Rectal smooth muscle tissue (tissue), 1 donor: ENCODE data around the gene OR2T6.

Experiments
- H3K27ac ChIP-seq: one replicate; pipeline ENCODE4 v1.7.0; 2013; ENCODE audit warnings: low read depth, low read length, inconsistent platforms
- H3K27me3 ChIP-seq: one replicate; pipeline ENCODE4 v1.7.0; 2013; ENCODE audit warnings: low read length; ENCODE audit not compliant: control insufficient read depth, insufficient read depth
- H3K36me3 ChIP-seq: one replicate; pipeline ENCODE4 v1.7.0; 2013; ENCODE audit warnings: low read length; ENCODE audit not compliant: control insufficient read depth, insufficient read depth
- H3K4me1 ChIP-seq: one replicate; pipeline ENCODE4 v1.7.0; 2013; ENCODE audit warnings: low read length; ENCODE audit not compliant: control insufficient read depth, insufficient read depth
- H3K4me3 ChIP-seq: one replicate; pipeline ENCODE4 v1.7.0; 2013; ENCODE audit warnings: low read length
- H3K9ac ChIP-seq: one replicate; pipeline ENCODE4 v1.7.0; 2013; ENCODE audit warnings: low read length

OR2T6 gene, protein sequence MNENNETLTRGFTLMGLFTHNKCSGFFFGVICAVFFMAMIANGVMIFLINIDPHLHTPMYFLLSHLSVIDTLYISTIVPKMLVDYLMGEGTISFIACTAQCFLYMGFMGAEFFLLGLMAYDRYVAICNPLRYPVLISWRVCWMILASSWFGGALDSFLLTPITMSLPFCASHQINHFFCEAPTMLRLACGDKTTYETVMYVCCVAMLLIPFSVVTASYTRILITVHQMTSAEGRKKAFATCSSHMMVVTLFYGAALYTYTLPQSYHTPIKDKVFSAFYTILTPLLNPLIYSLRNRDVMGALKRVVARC

DNA sequence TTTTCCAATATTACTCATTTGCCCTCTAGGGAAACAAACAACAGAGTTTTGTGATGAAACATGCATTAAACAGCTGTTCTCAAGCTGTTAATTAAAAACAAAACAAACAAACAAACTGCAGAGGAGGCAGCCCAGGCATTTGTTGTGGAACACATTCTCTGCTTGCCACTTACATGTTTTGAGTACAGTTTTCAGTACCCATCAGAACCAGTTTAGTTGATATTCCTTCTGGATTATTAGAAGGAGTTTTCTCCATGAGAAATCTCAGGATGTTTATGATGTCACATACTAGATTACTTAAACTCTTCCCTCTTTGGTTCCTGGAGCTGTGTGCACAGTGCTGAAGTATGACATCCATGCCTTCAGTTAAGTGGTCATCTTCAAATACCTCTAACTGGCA, at the start of gene OR2T6:
TSS of gene OR2T6 (plus strand) at position 301 of the 400 bp plus-strand sequence. CDS start 11,863 bp downstream, outside the sequence.
- no peak within 1 kb of the TSS for H3K9ac ChIP-seq
- H3K27me3 ChIP-seq: no peaks in the 10 kb centered on the region
- no peaks in the 10 kb centered on the region for H3K36me3 ChIP-seq
- no peak within 1 kb of the TSS for H3K27ac ChIP-seq
- H3K4me1 ChIP-seq: no peaks in the 10 kb centered on the region
- no peak within 1 kb of the TSS for H3K4me3 ChIP-seq

DNA sequence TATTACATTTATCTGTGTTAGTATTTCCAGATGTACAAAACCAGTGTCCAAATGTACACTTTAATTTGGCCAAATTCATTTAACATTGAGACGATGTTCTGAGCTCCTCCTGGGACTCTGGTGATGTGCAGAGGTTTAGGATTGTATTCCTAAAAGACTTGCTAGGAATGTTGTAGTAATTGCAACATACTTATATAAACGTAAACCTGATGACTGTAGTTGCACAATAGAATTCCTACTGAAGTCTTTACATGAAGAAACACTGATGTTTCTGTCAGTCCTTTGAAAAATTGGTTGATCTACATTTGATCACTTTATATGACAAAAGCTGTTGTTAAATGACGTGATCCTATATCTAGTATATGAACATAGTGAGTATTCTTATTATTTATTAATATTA, 32.1 kb upstream of the OR2T6 start:
- Histone ChIP-seq H3K27me3 (no peaks in the 10 kb centered on the region), H3K4me3 (no peak overlapping the region), H3K27ac (no peak overlapping the region), H3K9ac (no peak overlapping the region), H3K36me3 (no peaks in the 10 kb centered on the region), H3K4me1 (no peaks in the 10 kb centered on the region)

DNA sequence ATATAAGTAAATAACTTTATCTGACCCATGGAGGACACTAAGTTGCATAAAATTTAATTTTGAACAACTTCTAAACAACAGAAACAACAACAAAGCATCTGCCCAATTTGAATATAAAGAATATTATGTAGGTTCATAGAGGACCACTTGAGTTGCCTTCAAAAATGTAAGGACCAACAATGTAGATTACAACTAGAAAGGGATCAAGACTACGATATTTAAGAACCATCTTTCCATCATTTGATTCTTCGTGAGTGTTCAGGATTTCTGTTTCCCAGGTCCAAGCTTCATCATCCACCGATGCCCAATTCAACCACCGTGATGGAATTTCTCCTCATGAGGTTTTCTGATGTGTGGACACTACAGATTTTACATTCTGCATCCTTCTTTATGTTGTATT, 27.1 kb upstream of the OR2T6 start, which contains the start of gene OR14C36:
TSS of gene OR14C36 (plus strand) at position 301 of the 400 bp plus-strand sequence. CDS start at position 301, 0 bp downstream.
- no peaks in the 10 kb centered on the region for H3K36me3 ChIP-seq
- H3K4me3 ChIP-seq: no peak within 1 kb of the TSS
- H3K9ac ChIP-seq: no peak within 1 kb of the TSS
- no peaks in the 10 kb centered on the region for H3K27me3 ChIP-seq
- H3K27ac ChIP-seq: no peak within 1 kb of the TSS
- no peaks in the 10 kb centered on the region for H3K4me1 ChIP-seq

DNA sequence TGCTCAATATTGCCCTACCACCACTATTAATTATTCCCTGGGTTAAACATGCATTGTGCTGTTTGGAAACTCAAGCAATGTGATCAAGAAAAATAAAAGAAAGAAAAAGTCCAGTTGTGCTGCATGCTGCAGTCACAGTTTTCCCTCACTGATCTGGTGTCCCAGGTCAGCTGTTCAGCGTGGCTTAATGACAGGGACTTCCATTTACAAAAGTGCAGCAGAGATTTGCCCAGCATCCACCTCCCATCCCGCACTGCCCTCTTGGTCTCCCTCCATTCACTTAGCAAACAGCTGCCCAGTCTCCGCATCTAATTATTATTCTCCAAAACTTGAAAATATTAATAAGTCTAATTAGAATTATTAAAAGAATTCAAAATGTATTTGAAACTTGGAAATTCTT, 16.1 kb upstream of the OR2T6 start:
- no peak overlapping the region for H3K4me3 ChIP-seq
- H3K27me3 ChIP-seq: no peaks in the 10 kb centered on the region
- no peaks in the 10 kb centered on the region for H3K4me1 ChIP-seq
- no peak overlapping the region for H3K27ac ChIP-seq
- no peaks in the 10 kb centered on the region for H3K36me3 ChIP-seq
- H3K9ac ChIP-seq: no peak overlapping the region

DNA sequence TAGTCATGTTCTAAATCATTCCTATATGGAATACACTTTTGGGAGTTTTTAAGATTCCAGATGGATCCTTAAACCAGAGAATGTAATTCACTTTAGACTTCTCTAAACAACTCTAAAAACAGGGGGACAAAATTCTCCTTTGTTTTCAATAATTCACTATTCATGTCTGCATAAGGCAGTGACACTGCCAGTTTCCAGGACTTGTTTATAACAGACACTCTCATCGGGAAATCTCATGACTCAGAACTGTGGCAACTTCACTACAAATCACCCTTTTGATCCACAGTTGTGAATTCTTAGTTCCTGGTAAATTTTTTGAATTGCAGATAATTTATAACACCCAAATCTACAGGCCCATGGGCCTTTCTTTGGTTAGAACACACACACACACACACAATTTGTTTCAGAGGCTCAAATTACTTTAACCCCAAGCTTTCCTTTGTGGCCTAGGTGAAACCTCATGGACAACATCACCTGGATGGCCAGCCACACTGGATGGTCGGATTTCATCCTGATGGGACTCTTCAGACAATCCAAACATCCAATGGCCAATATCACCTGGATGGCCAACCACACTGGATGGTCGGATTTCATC, 14.3 kb upstream of the OR2T6 start, which contains the start of gene OR2T4:
TSS of gene OR2T4 (plus strand) at position 545 of the 595 bp plus-strand sequence. CDS start at position 545, 0 bp downstream.
- Histone ChIP-seq H3K4me3 (no peak within 1 kb of the TSS), H3K27ac (no peak within 1 kb of the TSS), H3K9ac (no peak within 1 kb of the TSS), H3K36me3 (no peaks in the 10 kb centered on the region), H3K27me3 (no peaks in the 10 kb centered on the region), H3K4me1 (no peaks in the 10 kb centered on the region)

DNA sequence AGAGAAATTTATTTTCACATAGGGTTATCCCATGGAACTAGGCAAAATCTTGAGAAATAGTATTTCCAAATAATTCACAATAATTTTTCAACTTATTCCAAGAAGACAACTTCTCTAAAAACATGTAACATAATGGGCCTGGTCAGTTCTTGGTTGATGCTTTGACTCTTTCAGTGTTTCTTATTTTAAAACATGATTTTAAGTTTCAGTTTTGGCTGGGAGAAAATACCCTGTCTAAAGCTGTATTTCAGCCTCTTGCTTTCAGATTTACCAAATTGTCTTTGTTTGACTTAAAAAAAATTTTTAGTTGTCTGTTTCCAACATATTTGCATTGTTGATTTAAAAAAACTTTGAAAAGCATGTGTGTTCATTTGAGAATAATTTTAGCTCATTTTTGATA, 8.9 kb upstream of the OR2T6 start:
- Histone ChIP-seq H3K27ac (no peak overlapping the region), H3K4me3 (no peak overlapping the region), H3K9ac (no peak overlapping the region), H3K4me1 (no peaks in the 10 kb centered on the region), H3K36me3 (no peaks in the 10 kb centered on the region), H3K27me3 (no peaks in the 10 kb centered on the region)

DNA sequence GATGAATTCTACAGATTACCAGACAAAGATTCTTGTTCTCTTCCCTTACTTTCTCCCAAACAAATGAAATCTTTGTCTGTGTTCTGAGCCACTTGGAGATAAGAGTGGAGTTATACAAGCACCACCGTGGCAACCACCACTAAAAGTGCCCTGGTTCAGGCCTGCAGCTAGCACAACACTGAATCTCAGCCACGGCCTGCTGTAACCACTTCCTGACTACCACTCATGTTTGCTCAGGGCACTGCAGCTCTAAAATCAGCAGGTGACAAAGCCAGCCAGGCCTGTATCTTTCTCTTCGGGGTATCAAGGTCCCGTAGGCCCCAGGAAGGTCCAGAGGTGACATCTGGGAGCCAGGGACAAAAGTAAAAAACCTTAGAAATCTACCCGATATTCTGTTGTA, 3.2 kb upstream of the OR2T6 start:
- no peak overlapping the region for H3K9ac ChIP-seq
- H3K36me3 ChIP-seq: no peaks in the 10 kb centered on the region
- no peaks in the 10 kb centered on the region for H3K27me3 ChIP-seq
- no peak overlapping the region for H3K27ac ChIP-seq
- no peaks in the 10 kb centered on the region for H3K4me1 ChIP-seq
- H3K4me3 ChIP-seq: no peak overlapping the region

DNA sequence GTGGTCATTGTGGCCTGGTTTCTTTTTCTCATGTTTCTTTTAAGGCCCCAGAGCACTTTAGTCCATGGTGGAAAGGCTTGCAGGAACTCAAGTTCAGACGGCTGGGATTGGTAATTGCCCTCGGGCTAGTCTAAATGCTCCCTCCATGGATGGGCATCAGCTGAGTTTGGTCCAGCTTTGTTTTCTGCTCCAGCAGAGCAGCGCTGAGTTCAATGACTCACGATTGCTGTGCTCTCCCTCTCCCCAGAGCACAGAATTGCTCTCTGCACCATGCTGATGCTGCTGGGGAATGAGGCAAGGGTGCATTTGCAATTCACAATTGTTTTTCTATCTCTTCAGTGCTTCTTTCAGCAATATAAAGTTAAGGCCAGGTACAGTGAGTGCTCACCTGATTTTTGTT, 1.8 kb upstream of the OR2T6 start:
- Histone ChIP-seq H3K4me3 (no peak overlapping the region), H3K27ac (no peak overlapping the region), H3K27me3 (no peaks in the 10 kb centered on the region), H3K9ac (no peak overlapping the region), H3K36me3 (no peaks in the 10 kb centered on the region), H3K4me1 (no peaks in the 10 kb centered on the region)

DNA sequence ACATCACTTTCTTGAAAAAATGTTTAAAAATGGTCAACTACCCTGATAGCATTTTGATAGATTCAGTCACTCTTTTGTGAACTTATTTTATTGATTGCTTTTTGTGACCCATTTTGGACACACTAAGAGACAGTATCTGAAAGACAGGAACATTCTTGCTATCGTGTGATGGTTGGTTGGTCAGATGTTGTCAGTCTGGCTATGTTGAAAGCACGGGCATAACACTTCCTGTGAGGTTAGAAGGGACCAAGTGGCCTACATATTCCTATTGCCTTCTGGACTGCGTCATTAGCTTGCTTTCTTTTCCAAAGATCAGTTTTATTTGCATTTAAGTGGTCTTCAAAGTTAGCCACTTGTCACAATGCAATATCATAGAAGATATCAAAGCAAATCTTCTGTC, 1.4 kb downstream of the OR2T6 start:
- Histone ChIP-seq H3K9ac (no peak overlapping the region), H3K27me3 (no peaks in the 10 kb centered on the region), H3K36me3 (no peaks in the 10 kb centered on the region), H3K27ac (no peak overlapping the region), H3K4me1 (no peaks in the 10 kb centered on the region), H3K4me3 (no peak overlapping the region)

DNA sequence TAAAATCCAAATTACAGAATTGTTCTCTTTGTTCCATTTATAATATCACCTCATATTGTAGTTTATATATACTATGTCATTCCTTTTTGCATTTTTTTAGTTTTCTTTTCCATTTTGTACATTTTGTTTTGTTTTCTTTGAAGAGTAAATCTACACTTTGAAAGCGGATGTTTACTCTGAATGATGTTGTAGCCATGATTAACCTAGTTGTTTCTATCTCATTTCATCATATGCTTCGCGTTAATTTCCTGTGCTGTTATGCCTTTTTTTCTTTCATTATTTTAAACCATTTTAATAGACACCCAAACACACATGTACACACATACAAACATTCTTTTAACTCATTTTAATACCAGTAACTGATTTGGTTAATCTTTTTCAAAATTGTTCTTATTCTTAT, 5.3 kb downstream of the OR2T6 start:
- Histone ChIP-seq H3K27ac (no peak overlapping the region), H3K27me3 (no peaks in the 10 kb centered on the region), H3K4me1 (no peaks in the 10 kb centered on the region), H3K4me3 (no peak overlapping the region), H3K9ac (no peak overlapping the region), H3K36me3 (no peaks in the 10 kb centered on the region)

DNA sequence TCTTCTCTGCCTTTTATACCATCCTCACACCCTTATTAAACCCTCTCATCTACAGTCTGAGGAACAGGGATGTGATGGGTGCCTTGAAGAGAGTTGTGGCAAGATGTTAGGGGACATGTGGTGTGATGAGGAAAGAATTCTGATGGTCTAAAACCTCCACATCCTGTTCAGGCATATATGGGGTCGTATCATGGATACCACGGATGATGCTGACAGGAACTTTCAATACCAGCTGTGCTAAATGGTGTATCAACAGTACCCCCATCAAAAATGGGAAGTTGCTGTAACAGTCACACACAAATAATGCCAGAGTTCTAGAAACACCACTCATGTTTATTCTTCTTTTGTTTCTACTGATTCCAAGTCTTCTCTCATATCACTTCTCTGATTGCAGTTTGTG, 12.9 kb downstream of the OR2T6 start:
- no peak overlapping the region for H3K4me3 ChIP-seq
- no peaks in the 10 kb centered on the region for H3K4me1 ChIP-seq
- no peaks in the 10 kb centered on the region for H3K27me3 ChIP-seq
- H3K9ac ChIP-seq: no peak overlapping the region
- H3K27ac ChIP-seq: no peak overlapping the region
- no peaks in the 10 kb centered on the region for H3K36me3 ChIP-seq

DNA sequence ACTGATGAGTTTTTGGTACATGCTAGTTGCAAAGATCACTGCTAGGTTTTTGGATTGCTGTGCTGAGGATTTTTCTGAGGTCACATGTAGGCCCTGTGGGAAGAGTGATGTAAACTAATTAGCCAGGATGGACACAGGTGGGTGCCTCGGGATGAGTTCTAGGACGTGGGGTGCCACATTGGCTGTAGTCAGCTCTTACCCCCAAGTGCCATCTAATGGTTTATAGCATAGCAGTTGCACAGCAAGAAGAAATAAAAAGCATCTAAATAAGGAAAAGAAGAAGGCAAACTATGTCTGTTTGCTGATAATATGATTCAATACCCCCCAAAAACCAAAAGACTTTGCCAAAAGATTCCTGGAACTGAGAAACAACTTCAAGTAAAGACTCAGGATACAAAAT, 17.5 kb downstream of the OR2T6 start:
- H3K27ac ChIP-seq: no peak overlapping the region
- H3K27me3 ChIP-seq: no peaks in the 10 kb centered on the region
- H3K4me1 ChIP-seq: no peaks in the 10 kb centered on the region
- H3K36me3 ChIP-seq: no peaks in the 10 kb centered on the region
- H3K9ac ChIP-seq: no peak overlapping the region
- no peak overlapping the region for H3K4me3 ChIP-seq

DNA sequence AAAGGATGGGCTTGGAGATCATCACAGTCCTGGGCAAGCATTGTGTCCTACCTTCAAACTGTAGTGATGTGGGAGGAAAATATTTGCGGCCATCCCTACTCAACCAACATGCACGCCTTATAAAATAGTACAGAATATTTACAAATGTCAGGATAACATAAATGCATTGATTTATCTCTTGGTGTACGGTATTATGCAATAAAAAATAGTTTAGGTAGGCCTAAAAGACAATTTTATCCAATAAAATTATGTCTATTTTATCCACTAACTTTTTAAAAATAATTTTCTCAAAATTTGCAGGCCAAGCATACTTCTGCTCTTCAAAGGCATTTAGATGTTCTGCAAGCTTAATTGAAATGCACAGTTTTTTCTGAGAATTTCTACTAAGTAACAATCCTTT, 27.2 kb downstream of the OR2T6 start, which contains the start of gene OR2T1:
TSS of gene OR2T1 (plus strand) at position 301 of the 400 bp plus-strand sequence. CDS start 3,100 bp downstream, outside the sequence.
- Histone ChIP-seq H3K27ac (no peak within 1 kb of the TSS), H3K36me3 (no peaks in the 10 kb centered on the region), H3K4me1 (no peaks in the 10 kb centered on the region), H3K27me3 (no peaks in the 10 kb centered on the region), H3K9ac (no peak within 1 kb of the TSS), H3K4me3 (no peak within 1 kb of the TSS)
